Uterus (tissue), 4 donors: ENCODE measurements around the gene OTOP2. TPM values are rescaled to one million over a fixed set of nuclear protein-coding genes. Genes with fewer than 3 reads are reported as not detected.
"Not testable (repeated sequence)": the region's sequence is repeated elsewhere in the genome, so short reads cannot be mapped to it uniquely, and the experiment has no call there.

Source experiments
- DNase-seq, 2 donors: peaks; one replicate each; pipeline ENCODE4 v3.0.0-alpha.2; 2019 to 2020
- H3K27ac ChIP-seq, 2 donors: fragments of 200-600 bp; sonication (generic); 1 replicate in 1 of 2; 2 replicates in 1 of 2; pipeline ENCODE4 v1.5.1; 2016 to 2018
- H3K27me3 ChIP-seq, 2 donors: fragments of 200-600 bp; sonication (generic); one replicate each; pipeline ENCODE4 v1.5.1; 2018 to 2019; ENCODE audit warnings: control low read depth in 1 of 2
- H3K36me3 ChIP-seq, 2 donors: fragments of 200-600 bp; sonication (generic); one replicate each; pipeline ENCODE4 v1.5.1; 2019; ENCODE audit warnings: control low read depth in 1 of 2
- H3K4me1 ChIP-seq, 2 donors: fragments of 200-600 bp; sonication (generic); one replicate each; pipeline ENCODE4 v1.5.1; 2018 to 2019; ENCODE audit warnings: control low read depth in 1 of 2
- H3K4me3 ChIP-seq, 2 donors: fragments of 200-600 bp; sonication (generic); 1 replicate in 1 of 2; 2 replicates in 1 of 2; pipeline ENCODE4 v1.5.1; 2018 to 2019; ENCODE audit warnings: mild to moderate bottlenecking in 1 of 2
- H3K9me3 ChIP-seq, 2 donors: fragments of 200-600 bp; sonication (generic); one replicate each; pipeline ENCODE4 v1.5.1; 2019; ENCODE audit warnings: control low read depth in 1 of 2
- POLR2A ChIP-seq, 2 donors: fragments of 450-650 bp; IDR thresholded peaks; one replicate each; pipeline ENCODE4 v1.6.1; 2016; ENCODE audit warnings: antibody characterized with exemption in 2 of 2, mild to moderate bottlenecking in 1 of 2, moderate library complexity in 1 of 2
- intact Hi-C: fragments of 100-400 bp; cut with DNase I; formaldehyde crosslinking; loops from one replicate; pipeline ENCODE4 v1.15.1; 2023; ENCODE audit warnings: low total_unique reads
- total RNA-seq, 4 donors: library from RNA; depleted of rRNA in 3 of 4; stranded (reverse); fragments of >200 nt in 3 of 4; gene quantifications; one replicate each; pipeline versions ENCODE4 v1.1.0 to v1.2.4, GENCODE V29; 2014 to 2023
- TF ChIP-seq, protein P1 (sequence below), 4 experiments: fragments of 200-600 bp in 2 of 4; fragments of 450-650 bp in 2 of 4; sonication (generic) in 2 of 4; IDR thresholded peaks; one replicate each; pipeline ENCODE4 v1.5.1; 2016 to 2019; ENCODE audit warnings: antibody characterized with exemption in 4 of 4, mild to moderate bottlenecking in 2 of 4, moderate library complexity in 1 of 4
- donor health status: DM: yes; HTN: yes; CAD: no.

Gene OTOP2
- total RNA-seq, 4 donors from 2014 or later = 0.46 TPM; not detected in 3

DNA sequence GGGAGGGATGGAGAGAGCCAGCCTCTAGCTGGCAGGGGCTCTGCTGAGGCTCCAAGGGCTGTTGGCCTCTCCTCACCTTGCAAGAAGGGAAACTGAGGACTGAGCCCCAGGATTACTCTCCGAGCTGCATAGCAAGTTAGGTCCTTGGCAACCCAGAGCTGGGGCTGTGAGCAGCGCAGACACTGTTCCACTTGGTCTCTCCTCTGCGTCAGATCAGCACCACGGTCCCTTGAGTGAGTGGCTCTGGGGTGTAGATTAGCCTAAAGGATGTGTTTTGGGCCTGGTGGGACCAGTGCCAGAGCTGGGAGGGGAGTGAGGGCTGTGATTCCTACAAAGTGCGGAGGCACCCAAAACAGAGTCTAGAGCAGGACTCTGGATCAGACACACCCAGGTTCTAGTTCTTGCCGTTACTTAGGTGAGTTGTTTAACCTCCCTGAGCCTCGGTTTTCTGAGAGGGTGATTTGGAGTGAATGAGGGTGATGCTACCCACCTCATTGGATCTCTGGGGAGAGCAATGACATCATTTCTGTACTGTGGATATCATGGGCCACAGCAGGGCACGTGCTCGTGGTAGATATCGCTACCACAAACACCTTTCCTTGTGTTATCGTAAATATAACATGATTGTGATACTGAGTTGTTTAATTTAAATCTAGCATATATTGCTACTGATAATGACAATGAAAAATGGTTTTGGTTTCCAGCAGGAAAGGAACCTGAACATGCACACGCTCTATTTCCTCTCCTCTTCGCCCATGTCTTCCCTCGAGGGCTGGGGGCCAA lies 22.5 kb upstream of the OTOP2 start:
- peaks cover 0 to 5% of the 10 kb centered on the region in 2 donors for H3K27me3 ChIP-seq

GRCh38 chr17:74903034-74903433 lies 21.0 kb upstream of the OTOP2 start:
- Histone ChIP-seq H3K4me3 (no peak overlapping the region), H3K27ac (no peak overlapping the region), H3K4me1 (no peaks in the 10 kb centered on the region), H3K36me3 (no peaks in the 10 kb centered on the region), H3K27me3 (peaks cover 0 to 5% of the 10 kb centered on the region in 2 donors), H3K9me3 (no peaks in the 10 kb centered on the region)
- DNase-seq = no peak
- intact Hi-C loops = no loop called here
- TF ChIP-seq, protein P1, sequence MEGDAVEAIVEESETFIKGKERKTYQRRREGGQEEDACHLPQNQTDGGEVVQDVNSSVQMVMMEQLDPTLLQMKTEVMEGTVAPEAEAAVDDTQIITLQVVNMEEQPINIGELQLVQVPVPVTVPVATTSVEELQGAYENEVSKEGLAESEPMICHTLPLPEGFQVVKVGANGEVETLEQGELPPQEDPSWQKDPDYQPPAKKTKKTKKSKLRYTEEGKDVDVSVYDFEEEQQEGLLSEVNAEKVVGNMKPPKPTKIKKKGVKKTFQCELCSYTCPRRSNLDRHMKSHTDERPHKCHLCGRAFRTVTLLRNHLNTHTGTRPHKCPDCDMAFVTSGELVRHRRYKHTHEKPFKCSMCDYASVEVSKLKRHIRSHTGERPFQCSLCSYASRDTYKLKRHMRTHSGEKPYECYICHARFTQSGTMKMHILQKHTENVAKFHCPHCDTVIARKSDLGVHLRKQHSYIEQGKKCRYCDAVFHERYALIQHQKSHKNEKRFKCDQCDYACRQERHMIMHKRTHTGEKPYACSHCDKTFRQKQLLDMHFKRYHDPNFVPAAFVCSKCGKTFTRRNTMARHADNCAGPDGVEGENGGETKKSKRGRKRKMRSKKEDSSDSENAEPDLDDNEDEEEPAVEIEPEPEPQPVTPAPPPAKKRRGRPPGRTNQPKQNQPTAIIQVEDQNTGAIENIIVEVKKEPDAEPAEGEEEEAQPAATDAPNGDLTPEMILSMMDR (IDR thresholded peaks at IDR 0.05) = no peak
- TF ChIP-seq POLR2A (IDR thresholded peaks at IDR 0.05) = no peak

More for the DNA sequence above, 22.5 kb upstream of the OTOP2 start:
- no peak overlapping the region for H3K27ac ChIP-seq
- no peak overlapping the region for H3K4me3 ChIP-seq
- no peaks in the 10 kb centered on the region for H3K4me1 ChIP-seq
- intact Hi-C loops = no loop called here
- no peak for DNase-seq
- no peaks in the 10 kb centered on the region for H3K9me3 ChIP-seq
- no peak for TF ChIP-seq POLR2A (IDR thresholded peaks at IDR 0.05)
- TF ChIP-seq, protein P1 (IDR thresholded peaks at IDR 0.05) = no peak
- no peaks in the 10 kb centered on the region for H3K36me3 ChIP-seq

- TF ChIP-seq POLR2A (IDR thresholded peaks at IDR 0.05) = no peak
- TF ChIP-seq, protein P1 (IDR thresholded peaks at IDR 0.05) = no peak
- intact Hi-C loops = no loop called here
- peaks cover 0 to 5% of the 10 kb centered on the region in 2 donors for H3K27me3 ChIP-seq
- no peak for DNase-seq
- H3K4me3 ChIP-seq = no peak overlapping the region
- no peaks in the 10 kb centered on the region for H3K36me3 ChIP-seq
- H3K27ac ChIP-seq = no peak overlapping the region
- H3K4me1 ChIP-seq = no peaks in the 10 kb centered on the region
- H3K9me3 ChIP-seq = no peaks in the 10 kb centered on the region
These were observed 20.4 kb upstream of the OTOP2 start for GRCh38 chr17:74903671-74904070.

DNA sequence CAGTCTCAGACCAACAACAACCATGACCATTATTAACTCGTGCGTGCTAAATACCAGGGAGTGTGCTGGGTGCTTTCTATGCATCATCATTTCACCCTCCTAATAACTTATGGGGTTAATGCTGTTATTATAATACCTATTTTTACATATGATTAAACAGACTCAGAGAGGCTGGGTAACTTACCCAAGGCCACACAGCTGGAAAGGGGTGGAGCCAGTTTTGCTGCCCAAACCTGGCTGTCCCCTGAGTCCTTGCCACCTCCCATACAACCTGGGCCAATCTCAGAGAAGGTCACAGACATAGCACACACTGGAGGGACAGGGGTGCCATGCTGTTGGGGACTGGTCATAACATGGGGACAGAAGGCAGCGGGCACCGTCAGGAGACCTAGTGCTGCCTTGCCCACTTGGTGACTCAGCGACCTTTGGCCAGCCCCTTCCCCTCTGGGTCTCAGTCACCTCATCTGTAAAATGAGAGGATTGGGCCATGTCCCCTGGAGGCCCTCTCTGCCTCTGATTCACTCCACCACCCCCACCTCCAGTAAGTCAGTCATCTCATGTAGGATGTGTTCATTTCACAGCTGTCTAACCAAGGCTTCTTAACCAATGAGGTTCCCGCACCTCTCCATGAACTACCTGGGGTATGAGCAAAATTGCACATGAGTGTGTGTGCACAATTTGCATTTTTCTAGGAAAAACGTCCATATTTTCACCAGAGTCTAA lies 19.2 kb upstream of the OTOP2 start:
- DNase-seq = no peak
- Histone ChIP-seq H3K4me3 (no peak overlapping the region), H3K4me1 (no peaks in the 10 kb centered on the region), H3K27me3 (peaks cover 0 to 5% of the 10 kb centered on the region in 2 donors), H3K9me3 (no peaks in the 10 kb centered on the region), H3K36me3 (no peaks in the 10 kb centered on the region), H3K27ac (no peak overlapping the region)
- TF ChIP-seq, protein P1 (IDR thresholded peaks at IDR 0.05) = no peak
- TF ChIP-seq POLR2A (IDR thresholded peaks at IDR 0.05) = no peak
- intact Hi-C loops = no loop called here

GRCh38 chr17:74906214-74906793 lies 17.8 kb upstream of the OTOP2 start:
- DNase-seq, H3K36me3 ChIP-seq, H3K27me3 ChIP-seq, H3K4me3 ChIP-seq, intact Hi-C loops, H3K27ac ChIP-seq, H3K9me3 ChIP-seq, H3K4me1 ChIP-seq: not testable (repeated sequence)
